ENCODE data around the gene PTPRU. TPM values are rescaled to one million over a fixed set of nuclear protein-coding genes. Genes with fewer than 3 reads are reported as not detected.

PTPRU gene
- total and polyA plus RNA-seq, 2 of the 8 experiments (the other 6 are each of a cell fraction or from before 2014, with no cell fraction given): 33.8 to 41.8 TPM

GRCh38 chr1:29196863-29197589, 39.3 kb upstream of the PTPRU start (continued):
- TF ChIP-seq ATF3 (IDR thresholded peaks at IDR 0.05; ENCODE audit: insufficient read depth, low read depth, low read length): no peak
- no peak for TF ChIP-seq TEAD4 (IDR thresholded peaks at IDR 0.05; ENCODE audit: low read depth, low read length)
- TF ChIP-seq CREB1 (IDR thresholded peaks at IDR 0.05): no peak
- TF ChIP-seq SRF (IDR thresholded peaks at IDR 0.05; ENCODE audit: low read depth, low read length): no peak
- no peak for TF ChIP-seq JUND (IDR thresholded peaks at IDR 0.05; ENCODE audit: low read length)
- no peak for TF ChIP-seq ASH2L (IDR thresholded peaks at IDR 0.05; ENCODE audit: low read length)
- TF ChIP-seq POU5F1 (IDR thresholded peaks at IDR 0.05; ENCODE audit: low read depth, low read length): no peak
- no peak for TF ChIP-seq EP300 (IDR thresholded peaks at IDR 0.05; ENCODE audit: borderline replicate concordance in 1 of 2, low read depth in 2 of 2, low read length in 2 of 2)
- no peak for TF ChIP-seq SAP30 (IDR thresholded peaks at IDR 0.05; ENCODE audit: insufficient read depth, insufficient replicate concordance, low read length)

All from H1 (cell line).